GM23338 (cell line): Measurements from ENCODE around the gene APBA2. TPM values are rescaled to one million over a fixed set of nuclear protein-coding genes. Genes with fewer than 3 reads are reported as not detected.

Experiments
- ATAC-seq: fragments of 200-7000 bp; cut with Tn5 transposase; 3 replicates; pipeline ENCODE4 v1.9.1; 2020
- DNase-seq: peaks from one replicate; pipeline ENCODE4 v3.0.0-alpha.2; 2015; ENCODE audit warnings: low spot score
- H2AFZ ChIP-seq: fragments of 200-600 bp; sonication (generic); 2 replicates; pipeline ENCODE4 v1.8.0; 2016; ENCODE audit warnings: antibody characterized with exemption, mild to moderate bottlenecking, moderate library complexity
- H3F3A ChIP-seq: fragments of 200-600 bp; sonication (generic); replicated peaks from 2 replicates; pipeline ENCODE4 v1.8.0; 2017; ENCODE audit warnings: antibody characterized with exemption, mixed run types, low read depth
- H3K27ac ChIP-seq: fragments of 200-600 bp; sonication (generic); 2 replicates; pipeline ENCODE4 v1.6.1; 2016; ENCODE audit warnings: low read depth
- H3K27me3 ChIP-seq: fragments of 200-600 bp; sonication (generic); 2 replicates; pipeline ENCODE4 v1.8.0; 2016; ENCODE audit warnings: mild to moderate bottlenecking, mixed run types, moderate library complexity; ENCODE audit not compliant: insufficient read depth
- H3K36me3 ChIP-seq: fragments of 200-600 bp; sonication (generic); 2 replicates; pipeline ENCODE4 v1.8.0; 2016; ENCODE audit warnings: mild to moderate bottlenecking; ENCODE audit not compliant: insufficient read depth
- H3K4me1 ChIP-seq: fragments of 200-600 bp; sonication (generic); 2 replicates; pipeline ENCODE4 v1.8.0; 2016; ENCODE audit warnings: mild to moderate bottlenecking, moderate library complexity; ENCODE audit not compliant: insufficient read depth
- H3K4me2 ChIP-seq: fragments of 200-600 bp; sonication (generic); 2 replicates; pipeline ENCODE4 v1.7.1; 2017; ENCODE audit warnings: mixed run types
- H3K4me3 ChIP-seq: fragments of 200-600 bp; sonication (generic); 2 replicates; pipeline ENCODE4 v1.6.1; 2016; ENCODE audit warnings: mixed run types
- H3K79me2 ChIP-seq: fragments of 200-600 bp; sonication (generic); replicated peaks from 2 replicates; pipeline ENCODE4 v1.8.0; 2017; ENCODE audit warnings: mild to moderate bottlenecking; ENCODE audit not compliant: insufficient read depth
- H3K9me2 ChIP-seq: fragments of 200-600 bp; sonication (generic); 2 replicates; pipeline ENCODE4 v1.8.0; 2017; ENCODE audit not compliant: insufficient read depth
- H4K20me1 ChIP-seq: fragments of 200-600 bp; sonication (generic); replicated peaks from 2 replicates; pipeline ENCODE4 v1.8.0; 2017; ENCODE audit warnings: mild to moderate bottlenecking; ENCODE audit not compliant: insufficient read depth
- H3K27ac Mint-ChIP-seq: 2 replicates; pipeline ENCODE4 v1.8.0; 2020; ENCODE audit warnings: inconsistent platforms, mild to moderate bottlenecking, moderate library complexity, mixed read lengths
- H3K27me3 Mint-ChIP-seq: 3 replicates; pipeline ENCODE4 v1.8.0; 2022; ENCODE audit warnings: low read depth, mild to moderate bottlenecking, moderate library complexity, mixed read lengths, inconsistent platforms; ENCODE audit not compliant: insufficient read depth, poor library complexity
- H3K36me3 Mint-ChIP-seq: 3 replicates; pipeline ENCODE4 v1.8.0; 2021; ENCODE audit warnings: low read depth, mild to moderate bottlenecking, inconsistent platforms, moderate library complexity, mixed read lengths
- H3K4me1 Mint-ChIP-seq: 3 replicates; pipeline ENCODE4 v1.8.0; 2020; ENCODE audit warnings: mild to moderate bottlenecking, inconsistent platforms, mixed read lengths
- H3K4me3 Mint-ChIP-seq: 3 replicates; pipeline ENCODE4 v1.8.0; 2021; ENCODE audit warnings: moderate library complexity, mild to moderate bottlenecking, inconsistent platforms, mixed read lengths
- H3K9me3 Mint-ChIP-seq: 3 replicates; pipeline ENCODE4 v1.8.0; 2020; ENCODE audit warnings: moderate library complexity, mild to moderate bottlenecking, inconsistent platforms, mixed read lengths
- CREB1 ChIP-seq: fragments of 250-450 bp; sonication (Bioruptor Pico); IDR thresholded peaks from 2 replicates; pipeline ENCODE4 v1.5.0; 2020; ENCODE audit warnings: low read depth, mild to moderate bottlenecking, moderate library complexity
- EZH2 ChIP-seq: fragments of 200-600 bp; sonication (generic); IDR thresholded peaks from one replicate; pipeline ENCODE4 v1.8.0; 2017; ENCODE audit warnings: antibody characterized with exemption, mild to moderate bottlenecking, low read depth; ENCODE audit not compliant: unreplicated experiment
- EZH2phosphoT487 ChIP-seq: fragments of 200-600 bp; sonication (generic); IDR thresholded peaks from one replicate; pipeline ENCODE4 v1.8.1; 2018; ENCODE audit warnings: antibody characterized with exemption; ENCODE audit not compliant: unreplicated experiment
- JUNB ChIP-seq: IDR thresholded peaks from one replicate; pipeline ENCODE4 v1.6.1; 2016; ENCODE audit warnings: antibody characterized with exemption; ENCODE audit not compliant: unreplicated experiment
- NANOG ChIP-seq: IDR thresholded peaks from 2 replicates; pipeline ENCODE4 v1.6.1; 2016; ENCODE audit warnings: antibody characterized with exemption, borderline replicate concordance
- REST ChIP-seq: IDR thresholded peaks from one replicate; pipeline ENCODE4 v1.6.1; 2018; ENCODE audit warnings: antibody characterized with exemption; ENCODE audit not compliant: unreplicated experiment
- STAT1 ChIP-seq: IDR thresholded peaks from one replicate; pipeline ENCODE4 v1.6.1; 2016; ENCODE audit warnings: antibody characterized with exemption; ENCODE audit not compliant: unreplicated experiment
- ZNF462 ChIP-seq: fragments of 250-450 bp; sonication (Bioruptor Pico); IDR thresholded peaks from 2 replicates; pipeline ENCODE4 v1.5.0; 2020; ENCODE audit warnings: mild to moderate bottlenecking, moderate library complexity
- polyA plus RNA-seq: library from polyadenylated mRNA; unstranded; fragments of >200 nt; fragmentation: Nextera tagmentation; extraction: Ambion mirVana; gene quantifications from 2 replicates; pipeline ENCODE4 v1.2.1, GENCODE V29; 2016
- total RNA-seq: library from RNA; depleted of rRNA; stranded (reverse); fragments of >200 nt; shearing (Covaris generic); gene quantifications from 2 replicates; pipeline ENCODE4 v1.2.3, GENCODE V29; 2014
- TF ChIP-seq, protein P1 (sequence below), 2 experiments: fragments of 200-600 bp in 1 of 2; sonication (generic) in 1 of 2; conservative IDR thresholded peaks; 2 replicates each; pipeline versions ENCODE4 v1.5.1 to v1.6.1; 2016 to 2017; ENCODE audit warnings: antibody characterized with exemption in 2 of 2, low read depth in 2 of 2, mild to moderate bottlenecking in 2 of 2, moderate library complexity in 1 of 2

Gene APBA2
- total and polyA plus RNA-seq, 2 experiments from 2014 or later, result 5.9 to 24.7 TPM

DNA sequence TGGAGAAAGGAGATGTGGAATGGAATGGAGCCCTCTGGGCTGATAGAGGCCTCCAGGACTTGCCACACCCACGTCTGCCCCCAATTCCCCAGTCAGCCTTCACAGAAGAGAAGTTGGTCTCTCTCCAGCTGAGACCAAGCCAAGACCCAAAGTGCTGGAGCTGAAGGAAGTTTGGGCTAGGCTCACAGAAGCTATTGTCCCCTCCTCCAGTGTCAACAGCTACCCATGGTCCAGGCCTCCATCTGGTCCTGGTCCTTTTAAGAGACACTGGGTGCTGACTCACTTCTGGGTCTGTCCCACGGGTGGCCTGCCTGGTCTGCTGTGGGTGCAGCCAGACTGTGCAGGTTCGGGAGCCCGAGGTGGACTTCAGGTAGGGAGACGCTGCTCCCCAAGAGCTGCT, 179.8 kb downstream of the APBA2 start:
- no peak overlapping the region for H3K4me2 ChIP-seq
- H3K27me3 ChIP-seq, result no peaks in the 10 kb centered on the region
- no peaks in the 10 kb centered on the region for H3K36me3 ChIP-seq
- DNase-seq (no peak), ATAC-seq (no peak)
- H3K9me2 ChIP-seq, result no peaks in the 10 kb centered on the region; the same call in 1 of the 2 replicates
- no peak overlapping the region for H3K27ac Mint-ChIP-seq
- peaks cover 4% of the 10 kb centered on the region for H3K36me3 Mint-ChIP-seq
- no peaks in the 10 kb centered on the region; the same call in 1 of the 2 replicates for H3K4me1 ChIP-seq
- peaks cover 8% of the 10 kb centered on the region for H3K27me3 Mint-ChIP-seq
- H3K4me1 Mint-ChIP-seq, result peaks cover 15% of the 10 kb centered on the region
- no peak overlapping the region for H2AFZ ChIP-seq
- TF ChIP-seq STAT1, result no peak
- no peak overlapping the region for H3K4me3 ChIP-seq
- H3K4me3 Mint-ChIP-seq, result no peak overlapping the region
- no peaks in the 10 kb centered on the region for H3F3A ChIP-seq
- H3K9me3 Mint-ChIP-seq, result peaks cover 11% of the 10 kb centered on the region
- H3K79me2 ChIP-seq, result no peaks in the 10 kb centered on the region
- H3K27ac ChIP-seq, result no peak overlapping the region
- no peaks in the 10 kb centered on the region for H4K20me1 ChIP-seq

- Mint-ChIP-seq H3K4me3 (no peak overlapping the region), H3K27me3 (peaks cover 11% of the 10 kb centered on the region), H3K9me3 (peaks cover 11% of the 10 kb centered on the region), H3K27ac (no peak overlapping the region), H3K4me1 (peaks cover 15% of the 10 kb centered on the region), H3K36me3 (peaks cover 4% of the 10 kb centered on the region; the same call in 2 of the 3 replicates)
- DNase-seq, result no peak
- ATAC-seq, result no peak
- Histone ChIP-seq H3K79me2 (no peaks in the 10 kb centered on the region), H2AFZ (no peak overlapping the region), H3K27ac (no peak overlapping the region), H3K27me3 (no peaks in the 10 kb centered on the region), H3K4me2 (no peak overlapping the region), H3K9me2 (no peaks in the 10 kb centered on the region; the same call in 1 of the 2 replicates), H3K36me3 (no peaks in the 10 kb centered on the region), H4K20me1 (no peaks in the 10 kb centered on the region), H3K4me1 (no peaks in the 10 kb centered on the region; the same call in 1 of the 2 replicates), H3K4me3 (no peak overlapping the region), H3F3A (no peaks in the 10 kb centered on the region)
- TF ChIP-seq ZNF462 (CRISPR knock-in tag), result no peak
- TF ChIP-seq REST, result no peak
- TF ChIP-seq NANOG, result no peak
- TF ChIP-seq, protein P1, sequence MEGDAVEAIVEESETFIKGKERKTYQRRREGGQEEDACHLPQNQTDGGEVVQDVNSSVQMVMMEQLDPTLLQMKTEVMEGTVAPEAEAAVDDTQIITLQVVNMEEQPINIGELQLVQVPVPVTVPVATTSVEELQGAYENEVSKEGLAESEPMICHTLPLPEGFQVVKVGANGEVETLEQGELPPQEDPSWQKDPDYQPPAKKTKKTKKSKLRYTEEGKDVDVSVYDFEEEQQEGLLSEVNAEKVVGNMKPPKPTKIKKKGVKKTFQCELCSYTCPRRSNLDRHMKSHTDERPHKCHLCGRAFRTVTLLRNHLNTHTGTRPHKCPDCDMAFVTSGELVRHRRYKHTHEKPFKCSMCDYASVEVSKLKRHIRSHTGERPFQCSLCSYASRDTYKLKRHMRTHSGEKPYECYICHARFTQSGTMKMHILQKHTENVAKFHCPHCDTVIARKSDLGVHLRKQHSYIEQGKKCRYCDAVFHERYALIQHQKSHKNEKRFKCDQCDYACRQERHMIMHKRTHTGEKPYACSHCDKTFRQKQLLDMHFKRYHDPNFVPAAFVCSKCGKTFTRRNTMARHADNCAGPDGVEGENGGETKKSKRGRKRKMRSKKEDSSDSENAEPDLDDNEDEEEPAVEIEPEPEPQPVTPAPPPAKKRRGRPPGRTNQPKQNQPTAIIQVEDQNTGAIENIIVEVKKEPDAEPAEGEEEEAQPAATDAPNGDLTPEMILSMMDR (conservative IDR thresholded peaks at IDR 0.05; ENCODE audit: low read depth in 2 of 2), result no peak
- TF ChIP-seq STAT1, result no peak
- TF ChIP-seq EZH2, result no peak
- no peak for TF ChIP-seq JUNB
- no peak for TF ChIP-seq EZH2phosphoT487
- no peak for TF ChIP-seq CREB1 (CRISPR knock-in tag)
Measured at GRCh38 chr15:29066310-29066709, 180.5 kb downstream of the APBA2 start.
